Measurements from ENCODE around the gene PLA2G4D.

Gene PLA2G4D

DNA sequence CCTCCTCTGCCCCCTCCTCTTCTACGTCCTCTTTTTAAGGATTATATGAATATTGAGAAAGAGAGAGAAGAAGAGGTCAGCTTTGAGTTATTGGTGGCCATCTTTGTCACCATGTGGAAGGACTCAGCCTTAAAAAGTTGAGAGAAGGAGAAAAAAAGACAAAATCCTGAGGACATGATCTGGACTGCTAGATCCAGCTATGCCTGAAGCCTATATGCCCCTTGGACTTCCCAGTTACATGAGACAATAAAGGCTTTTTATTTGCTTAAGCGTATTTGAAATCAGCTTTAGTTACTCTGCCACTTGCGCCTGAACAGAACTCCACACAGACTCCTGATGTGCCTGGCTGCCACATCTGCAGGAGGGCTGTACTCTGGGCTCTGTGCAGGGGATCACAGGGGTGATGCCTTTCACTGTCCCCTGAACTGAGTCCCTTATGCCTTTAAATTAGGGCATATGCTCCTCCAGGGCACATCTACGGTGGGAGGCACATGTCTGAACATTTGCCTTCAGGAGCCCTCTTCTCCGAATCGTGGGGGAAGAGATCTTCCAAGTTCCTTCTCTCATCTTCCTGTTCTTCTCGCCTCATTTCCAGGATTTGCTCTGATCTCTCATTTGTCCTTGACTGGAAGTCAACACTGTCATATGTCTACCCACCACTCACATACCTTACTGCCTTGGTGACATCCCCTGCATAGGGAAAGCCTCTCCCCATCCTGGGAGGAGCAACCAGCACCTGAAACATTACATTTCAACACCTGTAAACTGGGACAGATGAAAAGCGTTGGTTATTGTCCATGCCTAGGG lies 59.5 kb downstream of the PLA2G4D start:
- Mint-ChIP-seq H3K9me3 (no peaks in the 10 kb centered on the region), H3K4me3 (no peak overlapping the region), H3K36me3 (ENCODE audit: low read depth) (no peaks in the 10 kb centered on the region), H3K4me1 (ENCODE audit: low read depth) (peaks cover 8% of the 10 kb centered on the region), H3K27ac (no peak overlapping the region), H3K27me3 (peaks cover 5% of the 10 kb centered on the region)
- intact Hi-C loops (cut with micrococcal nuclease): no loop called here

DNA sequence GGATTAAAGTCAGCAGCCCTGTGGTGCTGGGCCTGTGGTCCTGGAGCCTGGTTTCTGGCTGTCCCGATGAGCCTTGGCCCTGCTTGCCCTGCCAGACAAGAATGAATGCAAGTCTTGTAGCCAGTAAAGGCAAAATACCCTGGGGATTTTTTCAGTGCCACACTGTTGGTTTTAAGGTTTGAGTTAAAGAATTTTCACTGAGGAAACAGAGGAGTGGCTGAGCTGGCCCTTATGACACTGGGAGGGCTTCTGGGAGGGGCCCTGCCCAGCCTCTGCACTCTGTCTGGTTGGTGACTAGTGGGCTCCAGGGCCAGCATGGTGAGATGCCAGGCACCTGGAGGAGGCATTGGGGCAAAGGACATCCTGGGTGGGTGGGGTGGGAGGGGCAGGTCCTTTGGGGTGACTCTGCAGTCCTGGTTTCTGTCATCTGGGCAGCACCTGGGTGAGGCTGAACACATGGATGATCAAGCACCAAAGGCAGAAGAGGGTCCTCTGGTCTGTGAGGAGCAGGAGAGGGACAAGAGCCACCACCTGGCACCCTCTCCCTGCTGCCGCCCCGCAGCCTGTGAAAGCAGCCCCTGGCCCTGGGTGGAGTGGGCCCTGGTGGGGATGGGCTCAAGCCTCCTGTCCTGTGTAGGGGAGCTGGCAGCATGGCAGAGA lies 61.0 kb downstream of the PLA2G4D start:
- intact Hi-C loops (cut with micrococcal nuclease): no loop called here
- Mint-ChIP-seq H3K27ac (no peak overlapping the region), H3K9me3 (no peaks in the 10 kb centered on the region), H3K4me1 (ENCODE audit: low read depth) (peaks cover 8% of the 10 kb centered on the region), H3K4me3 (no peak overlapping the region), H3K36me3 (ENCODE audit: low read depth) (no peaks in the 10 kb centered on the region), H3K27me3 (peaks cover 5% of the 10 kb centered on the region)

DNA sequence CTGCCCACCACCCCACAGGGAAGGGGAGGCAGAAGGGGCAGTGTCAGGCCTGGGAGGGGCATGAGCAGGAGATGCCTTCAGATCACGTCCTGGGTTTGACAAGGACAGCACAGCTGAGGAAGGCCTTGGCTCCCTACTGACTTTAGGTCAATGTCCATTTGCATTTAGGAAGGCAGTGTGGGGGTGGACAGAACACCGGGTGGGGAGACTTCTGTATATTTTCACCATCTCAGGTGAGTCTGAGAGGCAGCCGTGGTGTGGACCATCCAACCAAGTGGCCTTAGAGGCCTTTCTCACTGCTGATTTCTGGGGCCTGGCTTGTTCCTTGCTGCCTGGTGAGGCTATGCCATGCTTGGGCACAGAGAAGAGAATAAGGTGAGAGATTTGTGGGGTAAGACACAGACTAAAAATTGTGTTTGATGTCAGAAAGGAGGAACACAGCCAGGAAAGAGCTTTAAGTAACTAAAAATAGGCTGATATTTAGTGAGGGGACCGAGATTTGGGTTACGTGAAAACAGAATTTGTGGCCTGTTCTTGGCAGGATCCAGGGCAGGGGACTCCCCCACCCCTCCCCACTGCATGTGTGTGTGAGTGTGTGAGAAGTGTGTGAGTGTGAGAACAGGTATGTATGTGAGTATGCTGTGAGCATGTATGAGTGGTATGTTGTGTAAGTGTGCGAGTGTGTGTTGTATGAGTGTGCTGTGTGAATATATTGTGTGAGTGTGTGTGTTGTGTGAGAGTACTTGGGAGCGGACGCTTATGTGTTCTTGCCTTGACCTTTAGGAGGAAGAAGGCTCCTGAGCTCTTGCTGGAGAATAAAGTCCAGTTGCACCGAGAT lies 61.8 kb downstream of the PLA2G4D start:
- peaks cover 8% of the 10 kb centered on the region for H3K4me1 Mint-ChIP-seq (ENCODE audit: low read depth)
- intact Hi-C loops (cut with micrococcal nuclease): no loop called here
- H3K4me3 Mint-ChIP-seq: no peak overlapping the region
- H3K36me3 Mint-ChIP-seq (ENCODE audit: low read depth): no peaks in the 10 kb centered on the region
- no peak overlapping the region for H3K27ac Mint-ChIP-seq
- no peaks in the 10 kb centered on the region for H3K9me3 Mint-ChIP-seq
- H3K27me3 Mint-ChIP-seq: peaks cover 7% of the 10 kb centered on the region

DNA sequence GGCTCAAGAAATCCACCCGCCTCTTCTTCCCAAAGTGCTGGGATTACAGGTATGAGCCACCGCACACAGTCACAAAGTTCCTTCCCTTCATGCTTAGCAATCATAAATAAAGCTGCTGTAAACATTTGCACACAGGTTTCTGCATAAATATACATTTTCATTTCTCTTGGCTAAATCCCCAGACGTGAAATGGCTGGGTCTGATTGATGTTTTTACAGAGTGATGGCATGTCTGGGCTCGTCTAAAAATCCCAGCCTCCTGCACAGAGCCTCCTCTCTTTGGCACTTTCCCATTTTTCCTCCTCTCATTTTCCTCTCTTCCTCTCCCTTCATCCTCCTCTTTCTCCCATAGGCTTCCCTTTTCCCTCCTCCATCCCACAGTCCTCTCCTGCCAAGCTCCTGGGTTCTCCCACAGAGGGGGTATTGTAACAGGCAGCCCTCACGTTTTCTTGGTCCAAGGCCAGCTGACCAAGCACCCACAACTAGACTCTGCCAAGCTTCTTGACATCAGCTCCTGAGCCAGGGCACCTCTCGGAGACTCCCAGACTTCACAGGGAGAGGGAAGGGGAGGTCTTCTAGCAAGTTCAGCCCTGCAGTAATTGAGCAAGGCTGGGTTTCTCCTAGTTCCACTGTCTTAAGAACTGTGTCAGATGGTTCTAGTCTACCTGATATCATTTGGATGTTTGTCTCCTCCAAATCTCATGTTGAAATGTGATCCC lies 63.0 kb downstream of the PLA2G4D start:
- intact Hi-C loops (cut with micrococcal nuclease): no loop called here

DNA sequence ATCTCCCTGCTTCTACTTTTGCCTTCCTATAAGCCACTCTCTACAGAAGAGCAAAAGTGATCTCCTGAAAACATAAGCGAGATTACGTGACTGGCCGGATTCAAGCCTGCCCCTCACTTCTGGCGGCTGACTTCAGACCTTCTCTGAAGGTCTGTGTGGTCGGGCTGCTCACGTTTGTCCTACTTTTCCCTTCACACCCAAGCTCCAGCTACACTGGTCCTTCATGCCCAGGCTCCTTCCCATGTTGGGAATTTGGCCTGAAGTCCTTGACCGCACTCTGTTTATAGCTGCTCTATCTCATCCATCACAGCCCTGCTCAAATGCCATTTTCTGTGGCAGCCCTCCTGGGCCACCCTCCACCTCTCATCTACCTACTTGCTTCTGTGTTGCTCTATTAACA lies 66.8 kb downstream of the PLA2G4D start:
- Mint-ChIP-seq H3K4me1 (ENCODE audit: low read depth) (no peaks in the 10 kb centered on the region), H3K27ac (no peak overlapping the region), H3K36me3 (ENCODE audit: low read depth) (no peaks in the 10 kb centered on the region), H3K9me3 (no peaks in the 10 kb centered on the region), H3K27me3 (peaks cover 21% of the 10 kb centered on the region), H3K4me3 (no peak overlapping the region)
- intact Hi-C loops (cut with micrococcal nuclease): no loop called here

More for the DNA sequence above, 63.0 kb downstream of the PLA2G4D start:
- Mint-ChIP-seq H3K36me3 (ENCODE audit: low read depth) (no peaks in the 10 kb centered on the region), H3K27ac (no peak overlapping the region), H3K9me3 (no peaks in the 10 kb centered on the region), H3K27me3 (peaks cover 16% of the 10 kb centered on the region), H3K4me1 (ENCODE audit: low read depth) (peaks cover 8% of the 10 kb centered on the region), H3K4me3 (no peak overlapping the region)

DNA sequence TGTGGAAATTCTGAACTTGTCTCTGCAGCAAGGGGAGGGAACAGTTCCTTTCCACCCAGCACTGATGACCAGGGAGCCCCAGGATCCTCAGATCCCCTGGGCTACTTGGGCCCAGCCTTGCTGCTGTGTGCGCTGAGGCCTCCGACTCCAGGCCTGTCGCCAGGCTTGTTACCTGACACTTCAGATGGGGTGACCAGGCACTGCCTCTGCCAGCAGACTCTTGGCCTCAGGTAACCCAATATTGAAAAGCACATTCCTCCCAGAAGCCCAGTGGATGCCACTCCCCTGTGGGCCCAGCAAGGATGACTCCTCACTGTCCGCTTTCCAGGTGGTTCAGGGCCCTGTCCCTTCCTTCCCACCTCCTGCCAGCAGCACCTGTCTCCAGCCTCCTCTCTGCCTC lies 70.1 kb downstream of the PLA2G4D start:
- Mint-ChIP-seq H3K4me3 (no peak overlapping the region), H3K27ac (no peak overlapping the region), H3K4me1 (ENCODE audit: low read depth) (no peaks in the 10 kb centered on the region), H3K9me3 (no peaks in the 10 kb centered on the region), H3K27me3 (peaks cover 16% of the 10 kb centered on the region), H3K36me3 (ENCODE audit: low read depth) (no peaks in the 10 kb centered on the region)
- intact Hi-C loops (cut with micrococcal nuclease): no loop called here

DNA sequence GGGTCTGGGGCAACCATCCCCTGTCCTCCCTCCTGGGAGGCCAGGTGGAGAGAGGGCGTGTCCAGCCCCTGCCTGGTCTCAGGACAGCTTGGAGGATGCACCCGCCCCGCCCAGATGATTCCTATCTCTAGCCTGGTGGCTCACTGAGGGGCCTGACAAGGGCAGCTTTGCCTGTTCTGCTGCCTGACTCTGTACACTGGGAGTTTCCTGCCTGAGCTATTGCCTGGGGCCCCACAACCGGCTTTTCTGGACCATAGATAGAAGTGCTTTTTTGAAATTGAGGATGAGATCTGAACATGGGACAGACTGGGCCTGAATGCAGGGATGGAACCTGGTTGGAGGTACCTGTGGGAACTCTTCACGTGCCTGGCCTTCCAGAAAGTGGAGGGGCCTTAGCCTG lies 72.8 kb downstream of the PLA2G4D start:
- H3K27ac Mint-ChIP-seq: no peak overlapping the region
- peaks cover 5% of the 10 kb centered on the region for H3K27me3 Mint-ChIP-seq
- H3K4me3 Mint-ChIP-seq: no peak overlapping the region
- H3K4me1 Mint-ChIP-seq (ENCODE audit: low read depth): no peaks in the 10 kb centered on the region
- intact Hi-C loops (cut with micrococcal nuclease): no loop called here
- no peaks in the 10 kb centered on the region for H3K36me3 Mint-ChIP-seq (ENCODE audit: low read depth)
- H3K9me3 Mint-ChIP-seq: no peaks in the 10 kb centered on the region

DNA sequence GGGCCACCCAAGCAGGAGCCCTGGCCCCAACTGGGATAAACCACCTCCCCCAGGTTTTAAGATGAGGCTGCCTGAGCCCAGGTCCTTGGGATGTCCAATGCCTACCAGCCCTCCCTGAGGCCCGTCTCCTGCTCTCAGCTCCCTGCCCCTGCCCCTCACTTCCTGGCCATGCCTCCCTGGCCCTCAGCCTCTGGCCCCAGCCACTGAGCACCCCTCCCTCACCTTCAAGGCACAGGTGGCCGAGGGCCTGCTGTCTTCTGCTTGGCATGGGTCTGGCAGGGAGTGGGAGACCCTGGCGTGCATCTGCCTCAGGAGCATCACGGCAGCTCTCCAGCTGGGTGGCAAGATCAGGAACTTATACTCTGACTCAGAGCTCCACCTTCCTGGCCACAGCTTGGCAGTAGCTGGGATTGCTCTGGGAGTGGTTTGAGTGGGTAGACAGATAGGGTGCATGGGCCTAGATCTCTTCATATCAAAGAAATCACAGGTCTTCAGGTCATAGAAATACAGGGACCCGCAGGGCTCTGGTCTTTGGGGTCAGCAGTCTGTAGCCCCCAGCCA lies 73.6 kb downstream of the PLA2G4D start, which contains the start of gene PLA2G4E:
TSS of gene PLA2G4E (minus strand) at position 330 of the 561 bp plus-strand sequence. CDS start at position 318, 12 bp downstream.
- Mint-ChIP-seq H3K27me3 (peaks cover 3% of the 10 kb centered on the region), H3K4me3 (no peak within 1 kb of the TSS), H3K9me3 (no peaks in the 10 kb centered on the region), H3K36me3 (ENCODE audit: low read depth) (no peaks in the 10 kb centered on the region), H3K27ac (no peak within 1 kb of the TSS), H3K4me1 (ENCODE audit: low read depth) (no peaks in the 10 kb centered on the region)
- intact Hi-C loops (cut with micrococcal nuclease): no loop called here

DNA sequence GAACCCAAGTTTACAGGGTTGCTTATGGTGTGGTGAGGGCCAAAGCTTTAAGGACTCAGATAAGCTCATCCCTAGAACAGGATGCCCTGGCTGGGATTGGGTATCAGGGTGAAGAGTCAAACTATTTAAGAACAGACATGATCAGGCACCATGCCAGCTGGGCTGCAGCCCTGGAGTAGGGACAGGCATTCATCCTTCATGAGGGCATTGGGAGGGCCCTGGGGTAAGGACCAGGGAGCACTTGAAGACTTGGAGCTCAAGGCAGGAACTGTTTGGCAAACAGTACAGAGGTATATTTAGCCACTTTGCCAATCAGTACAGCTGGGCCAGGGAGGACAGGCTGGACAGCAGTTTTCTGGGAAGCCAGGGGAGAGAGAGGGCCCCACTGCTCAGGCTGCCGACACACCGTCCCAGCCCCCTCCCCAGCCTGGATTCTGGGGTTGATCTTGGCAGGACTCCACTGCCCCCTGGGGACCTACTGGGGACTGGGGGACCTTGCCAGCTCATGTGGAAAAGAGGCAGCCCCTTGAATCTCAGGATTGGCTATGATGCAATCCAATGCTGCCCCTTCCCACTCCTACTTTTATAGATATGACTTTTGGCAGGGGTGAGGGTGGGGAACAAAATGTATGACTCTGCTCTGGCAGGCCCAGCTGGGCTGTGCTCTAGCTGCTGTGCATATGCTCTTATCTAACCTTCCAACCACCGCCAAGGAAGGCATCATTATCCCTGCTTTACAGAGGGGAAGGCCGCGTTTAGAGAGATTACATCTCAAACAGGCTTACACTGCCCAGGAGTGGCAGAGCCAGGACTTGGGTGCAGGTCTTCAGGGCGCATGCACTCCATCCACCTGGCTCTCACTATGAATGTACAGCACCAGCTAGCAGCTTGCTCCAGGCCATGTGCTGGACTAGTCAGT lies 75.8 kb downstream of the PLA2G4D start:
- Mint-ChIP-seq H3K27ac (no peak overlapping the region), H3K27me3 (no peaks in the 10 kb centered on the region), H3K9me3 (no peaks in the 10 kb centered on the region), H3K4me3 (no peak overlapping the region), H3K36me3 (ENCODE audit: low read depth) (no peaks in the 10 kb centered on the region), H3K4me1 (ENCODE audit: low read depth) (no peaks in the 10 kb centered on the region)
- intact Hi-C loops (cut with micrococcal nuclease): no loop called here
